Suprapubic skin (tissue), 4 donors: Measurements from ENCODE around the gene P4HB. TPM values are rescaled to one million over a fixed set of nuclear protein-coding genes. Genes with fewer than 3 reads are reported as not detected.

ENCODE experiments used
- DNase-seq, 2 donors: peaks; one replicate each; pipeline ENCODE4 v3.0.0-alpha.2; 2019; ENCODE audit warnings: low spot score in 2 of 2
- H3K27ac ChIP-seq: fragments of 200-600 bp; sonication (generic); one replicate; pipeline ENCODE4 v1.5.1; 2019
- H3K27me3 ChIP-seq: fragments of 200-600 bp; sonication (generic); one replicate; pipeline ENCODE4 v1.5.1; 2019
- H3K36me3 ChIP-seq: fragments of 200-600 bp; sonication (generic); one replicate; pipeline ENCODE4 v1.5.1; 2019
- H3K4me1 ChIP-seq: fragments of 200-600 bp; sonication (generic); one replicate; pipeline ENCODE4 v1.5.1; 2019
- H3K4me3 ChIP-seq: fragments of 200-600 bp; sonication (generic); one replicate; pipeline ENCODE4 v1.5.1; 2019; ENCODE audit warnings: mild to moderate bottlenecking
- H3K9me3 ChIP-seq: fragments of 200-600 bp; sonication (generic); one replicate; pipeline ENCODE4 v1.5.1; 2019
- EP300 ChIP-seq: sonication (generic); formaldehyde crosslinking; IDR thresholded peaks from one replicate; pipeline ENCODE4 v1.6.1; 2017; ENCODE audit warnings: antibody characterized with exemption
- POLR2A ChIP-seq, 2 donors: fragments of 450-650 bp; IDR thresholded peaks; one replicate each; pipeline ENCODE4 v1.6.1; 2017; ENCODE audit warnings: antibody characterized with exemption in 2 of 2, mild to moderate bottlenecking in 2 of 2, moderate library complexity in 2 of 2
- POLR2AphosphoS5 ChIP-seq, 3 donors: sonication (generic); formaldehyde crosslinking; IDR thresholded peaks; one replicate each; pipeline ENCODE4 v1.6.1; 2017; ENCODE audit warnings: antibody characterized with exemption in 3 of 3
- WGBS: methylation state at CpG from one replicate; pipeline ENCODE4 v1.1.5; 2018; 5-methylcytosine and 5-hydroxymethylcytosine counted together
- total RNA-seq, 4 donors: library from RNA; depleted of rRNA; stranded (reverse); fragments of >200 nt; gene quantifications; one replicate each; pipeline ENCODE4 v1.1.0, GENCODE V29; 2016
- TF ChIP-seq, protein P1 (sequence below), 2 donors: fragments of 200-600 bp in 1 of 2; fragments of 450-650 bp in 1 of 2; sonication (generic) in 1 of 2; IDR thresholded peaks; one replicate each; pipeline ENCODE4 v1.5.1; 2016 to 2019; ENCODE audit warnings: antibody characterized with exemption in 2 of 2, mild to moderate bottlenecking in 1 of 2, moderate library complexity in 1 of 2

Gene P4HB
- total RNA-seq, 4 donors from 2014 or later, result 521 to 1,041 (median 898) TPM

DNA sequence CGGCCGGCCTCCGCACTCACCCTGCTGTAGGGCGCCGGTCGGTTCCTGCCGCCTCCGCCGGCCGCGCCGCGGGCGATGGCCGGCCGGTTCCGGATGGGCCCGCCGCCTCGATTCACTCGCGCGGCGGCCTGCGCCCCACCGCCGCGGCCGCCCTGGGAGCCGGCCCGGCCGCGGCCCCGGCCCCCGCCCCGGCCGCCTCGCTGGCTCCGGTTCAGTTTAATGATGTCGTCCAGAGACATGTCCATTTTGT is 30.9 kb upstream of the P4HB start:
- Histone ChIP-seq H3K4me3 (peak overlapping the region; percentile 98), H3K9me3 (no peaks in the 10 kb centered on the region), H3K4me1 (peaks cover 29% of the 10 kb centered on the region), H3K27ac (peak overlapping the region; percentile 97), H3K36me3 (peaks cover 58% of the 10 kb centered on the region), H3K27me3 (no peaks in the 10 kb centered on the region)
- DNase-seq, result no peak
- WGBS, result 0% methylated on average over 14 of the region's 40 CpGs
- TF ChIP-seq, protein P1, sequence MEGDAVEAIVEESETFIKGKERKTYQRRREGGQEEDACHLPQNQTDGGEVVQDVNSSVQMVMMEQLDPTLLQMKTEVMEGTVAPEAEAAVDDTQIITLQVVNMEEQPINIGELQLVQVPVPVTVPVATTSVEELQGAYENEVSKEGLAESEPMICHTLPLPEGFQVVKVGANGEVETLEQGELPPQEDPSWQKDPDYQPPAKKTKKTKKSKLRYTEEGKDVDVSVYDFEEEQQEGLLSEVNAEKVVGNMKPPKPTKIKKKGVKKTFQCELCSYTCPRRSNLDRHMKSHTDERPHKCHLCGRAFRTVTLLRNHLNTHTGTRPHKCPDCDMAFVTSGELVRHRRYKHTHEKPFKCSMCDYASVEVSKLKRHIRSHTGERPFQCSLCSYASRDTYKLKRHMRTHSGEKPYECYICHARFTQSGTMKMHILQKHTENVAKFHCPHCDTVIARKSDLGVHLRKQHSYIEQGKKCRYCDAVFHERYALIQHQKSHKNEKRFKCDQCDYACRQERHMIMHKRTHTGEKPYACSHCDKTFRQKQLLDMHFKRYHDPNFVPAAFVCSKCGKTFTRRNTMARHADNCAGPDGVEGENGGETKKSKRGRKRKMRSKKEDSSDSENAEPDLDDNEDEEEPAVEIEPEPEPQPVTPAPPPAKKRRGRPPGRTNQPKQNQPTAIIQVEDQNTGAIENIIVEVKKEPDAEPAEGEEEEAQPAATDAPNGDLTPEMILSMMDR (IDR thresholded peaks at IDR 0.05), result no peak
- TF ChIP-seq POLR2AphosphoS5 (IDR thresholded peaks at IDR 0.05) (no peak), EP300 (no peak), POLR2A (IDR thresholded peaks at IDR 0.05) (no peak)

- peak overlapping the region; percentile 97 for H3K27ac ChIP-seq
- no peaks in the 10 kb centered on the region for H3K9me3 ChIP-seq
- TF ChIP-seq EP300, result no peak
- TF ChIP-seq POLR2A (IDR thresholded peaks at IDR 0.05), result no peak
- no peak for TF ChIP-seq POLR2AphosphoS5 (IDR thresholded peaks at IDR 0.05)
- TF ChIP-seq, protein P1 (IDR thresholded peaks at IDR 0.05), result no peak
- peak in 1 of 2 donors; percentile 64 for DNase-seq
- 13% methylated on average over 30 of the region's 69 CpGs for WGBS
- H3K36me3 ChIP-seq, result peaks cover 58% of the 10 kb centered on the region
- H3K27me3 ChIP-seq, result no peaks in the 10 kb centered on the region
- peak overlapping the region; percentile 98 for H3K4me3 ChIP-seq
- peaks cover 33% of the 10 kb centered on the region for H3K4me1 ChIP-seq
Measured at GRCh38 chr17:81890447-81891302, 30.3 kb upstream of the P4HB start.

GRCh38 chr17:81889602-81890001 is 29.3 kb upstream of the P4HB start:
- DNase-seq, result peak in 1 of 2 donors; percentile 53
- Histone ChIP-seq H3K4me3 (no peak overlapping the region), H3K4me1 (peaks cover 37% of the 10 kb centered on the region), H3K27me3 (no peaks in the 10 kb centered on the region), H3K27ac (no peak overlapping the region), H3K36me3 (peaks cover 60% of the 10 kb centered on the region), H3K9me3 (no peaks in the 10 kb centered on the region)
- WGBS, result 89% methylated on average over 9 of the region's 9 CpGs
- no peak for TF ChIP-seq POLR2A (IDR thresholded peaks at IDR 0.05)
- TF ChIP-seq, protein P1 (IDR thresholded peaks at IDR 0.05), result no peak
- no peak for TF ChIP-seq POLR2AphosphoS5 (IDR thresholded peaks at IDR 0.05)
- no peak for TF ChIP-seq EP300

DNA sequence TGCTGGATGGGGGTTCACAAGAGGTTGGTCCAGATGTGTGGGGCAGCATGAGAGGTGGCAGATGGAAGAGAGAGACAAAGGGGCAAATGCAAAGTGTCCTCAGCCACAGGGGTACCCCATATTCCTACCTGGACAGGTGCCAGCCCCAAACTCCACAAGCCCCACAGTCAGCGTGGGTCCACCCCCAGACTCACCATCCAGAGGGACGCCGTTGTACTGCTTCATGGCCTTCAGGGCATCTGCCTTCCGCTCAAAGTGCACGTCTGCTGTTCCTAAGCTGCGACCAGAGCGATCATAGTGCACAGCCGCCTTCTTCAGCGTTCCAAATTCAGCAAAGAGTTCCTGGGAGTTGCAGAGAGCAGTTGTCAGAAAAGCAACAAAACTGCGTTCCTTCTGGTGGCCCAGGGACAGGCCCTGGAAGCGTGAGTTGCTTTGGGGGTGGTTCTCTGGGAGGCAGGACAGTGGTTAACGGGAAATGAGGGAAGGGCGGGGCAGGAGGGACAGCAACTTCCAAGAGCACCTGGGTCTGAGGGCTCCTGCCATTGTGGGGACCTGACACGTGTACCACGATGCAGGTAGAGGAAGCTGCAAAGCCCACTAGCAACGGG is 28.8 kb upstream of the P4HB start:
- Histone ChIP-seq H3K4me3 (no peak overlapping the region), H3K27me3 (no peaks in the 10 kb centered on the region), H3K4me1 (peaks cover 37% of the 10 kb centered on the region), H3K36me3 (peaks cover 60% of the 10 kb centered on the region), H3K27ac (no peak overlapping the region), H3K9me3 (no peaks in the 10 kb centered on the region)
- DNase-seq, result peak in 1 of 2 donors; percentile 62
- TF ChIP-seq, protein P1 (IDR thresholded peaks at IDR 0.05), result no peak
- no peak for TF ChIP-seq EP300
- TF ChIP-seq POLR2AphosphoS5 (IDR thresholded peaks at IDR 0.05), result no peak
- TF ChIP-seq POLR2A (IDR thresholded peaks at IDR 0.05), result no peak
- 91% methylated on average over 16 of the region's 16 CpGs for WGBS
